Activated CD4-positive, alpha-beta memory T cell treated with anti-CD3 and anti-CD28 coated beads for 36 hours (primary cell): Measurements from ENCODE around the gene GRK6. TPM values are rescaled to one million over a fixed set of nuclear protein-coding genes. Genes with fewer than 3 reads are reported as not detected.

Experiments
- total RNA-seq, 2 experiments: library from RNA; stranded (reverse); gene quantifications; one replicate each; pipeline ENCODE4 v1.2.3, GENCODE V29; 2021

The GRK6 gene
- total RNA-seq, 2 experiments from 2014 or later = 177 to 178 TPM

Other genes starting within 250 kb of the GRK6 start
- gene RAB24, start 123.0 kb upstream of the GRK6 start, total RNA-seq = 10 to 100 TPM; 21.7 to 22.1 TPM
- gene PRELID1, start 122.9 kb upstream of the GRK6 start, total RNA-seq = 100 to 1,000 TPM; 247 to 248 TPM
- 10 to 100 TPM; 31.2 to 33.4 TPM for gene MXD3, start 114.8 kb upstream of the GRK6 start, total RNA-seq
- gene LMAN2, start 75.0 kb upstream of the GRK6 start, total RNA-seq = 100 to 1,000 TPM in 1 of 2 experiments, 10 to 100 TPM in 1; 98.3 to 104 TPM
- gene RGS14, start 68.8 kb upstream of the GRK6 start, total RNA-seq = 10 to 100 TPM; 43.9 to 47.2 TPM
- under 1 TPM in 1 of 2 experiments, not detected in 1; 0.15 TPM for gene SLC34A1, start 42.2 kb upstream of the GRK6 start, total RNA-seq
- gene PFN3, start 26.0 kb upstream of the GRK6 start, total RNA-seq = not detected
- 1 to 10 TPM; 5.1 to 5.9 TPM for gene F12, start 17.1 kb upstream of the GRK6 start, total RNA-seq
- gene PRR7, start 20.1 kb downstream of the GRK6 start, total RNA-seq = 10 to 100 TPM; 13.3 to 13.6 TPM
- gene DBN1, start 47.0 kb downstream of the GRK6 start, total RNA-seq = 10 to 100 TPM; 12.1 to 15.9 TPM
- gene PDLIM7, start 70.9 kb downstream of the GRK6 start, total RNA-seq = 10 to 100 TPM; 50.2 to 56.6 TPM
- 1 to 10 TPM in 1 of 2 experiments, under 1 TPM in 1; 0.52 to 1.3 TPM for gene DOK3, start 83.2 kb downstream of the GRK6 start, total RNA-seq
- 100 to 1,000 TPM; 143 to 145 TPM for gene DDX41, start 90.3 kb downstream of the GRK6 start, total RNA-seq
- 10 to 100 TPM; 70.7 to 75.4 TPM for gene FAM193B, start 127.9 kb downstream of the GRK6 start, total RNA-seq
- gene TMED9, start 165.5 kb downstream of the GRK6 start, total RNA-seq = 100 to 1,000 TPM; 135 to 144 TPM
- gene B4GALT7, start 173.5 kb downstream of the GRK6 start, total RNA-seq = 10 to 100 TPM; 15.4 to 16.2 TPM